HuH-7.5 (cell line): ENCODE measurements around the gene CRISP1.
"Not testable (repeated sequence)": the region's sequence is repeated elsewhere in the genome, so short reads cannot be mapped to it uniquely, and the experiment has no call there.

ENCODE experiments used
- DNase-seq: peaks from one replicate; pipeline ENCODE4 v3.0.0; 2011; ENCODE audit warnings: low spot score

The CRISP1 gene

GRCh38 chr6:49866485-49866943 lies at the start of gene CRISP1:
CRISP1 (minus strand) TSS chr6:49866535; CDS start chr6:49857400, 9,135 bp downstream.
- DNase-seq, result no peak

DNA sequence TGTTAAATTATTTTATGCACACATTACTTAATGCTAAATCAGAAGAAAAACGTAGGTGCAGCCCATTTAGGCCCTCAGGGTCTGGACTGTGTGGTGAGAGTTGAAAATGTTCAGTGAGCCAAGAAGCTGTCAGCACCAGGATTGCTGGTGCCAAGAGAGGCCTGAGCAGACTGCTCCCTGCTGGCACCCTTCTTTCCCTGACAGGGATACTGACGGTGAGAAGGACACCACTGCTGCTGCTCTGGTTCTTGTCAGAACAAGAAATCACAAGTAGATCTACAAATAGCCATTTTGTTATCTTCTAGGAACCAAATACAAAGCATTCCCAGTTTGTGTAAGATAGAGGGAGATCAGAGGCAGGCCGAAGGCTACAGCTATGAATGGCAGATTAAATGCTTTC lies 48.7 kb upstream of the CRISP1 start:
- DNase-seq, result no peak

DNA sequence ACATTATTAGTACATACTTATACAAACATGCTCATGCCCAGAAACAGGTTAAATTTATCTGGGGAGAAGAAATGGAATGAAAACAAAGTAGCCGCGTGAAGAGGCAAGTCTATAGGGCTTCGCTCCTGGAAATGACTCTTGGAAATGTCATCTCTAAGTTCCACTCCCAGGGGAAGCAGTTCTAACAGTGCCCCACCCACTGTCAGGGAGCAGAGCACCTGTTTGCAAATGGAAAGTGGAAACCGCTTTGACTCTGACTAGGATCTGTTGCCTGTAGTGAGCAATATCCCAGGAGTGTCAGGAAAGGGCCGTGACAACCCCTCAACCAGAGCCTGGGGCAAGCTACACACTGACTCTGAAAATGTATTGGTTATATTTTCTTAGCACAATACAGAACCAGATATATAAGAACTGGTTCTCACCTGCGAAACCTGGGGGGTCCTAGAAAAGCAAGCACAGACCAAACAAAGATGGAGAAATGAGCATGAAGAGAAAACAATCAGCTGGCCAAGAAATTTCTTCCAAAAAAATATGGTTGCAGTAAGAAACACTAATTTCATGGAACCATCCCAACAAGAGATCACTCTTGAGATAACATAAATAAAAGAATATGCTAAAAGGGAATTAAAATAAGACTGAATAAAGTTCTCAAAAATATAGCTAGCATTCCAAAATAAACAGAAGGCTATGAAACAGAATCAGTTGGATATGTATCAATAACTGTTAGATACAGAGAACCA lies 47.5 kb upstream of the CRISP1 start:
- no peak for DNase-seq

DNA sequence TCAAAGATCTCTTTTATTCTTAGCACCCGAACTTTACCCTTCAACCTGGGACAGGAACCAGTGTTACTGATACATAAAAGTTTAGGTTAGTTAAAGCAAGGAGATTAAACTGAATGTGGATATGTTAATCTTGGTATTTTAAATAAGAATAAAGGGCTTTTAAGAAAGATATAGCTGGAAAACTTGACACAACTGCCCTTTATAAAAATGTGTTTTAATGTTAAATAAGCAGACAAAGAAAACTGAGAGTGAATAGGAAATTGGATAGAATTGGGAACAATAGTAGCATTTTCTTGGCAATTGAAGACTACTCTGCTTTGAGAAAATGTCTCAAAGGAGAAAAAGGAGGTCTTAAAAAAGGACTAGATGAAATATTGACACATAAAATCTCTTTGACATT lies 45.9 kb upstream of the CRISP1 start:
- DNase-seq, result no peak

GRCh38 chr6:49911252-49911651 lies 44.9 kb upstream of the CRISP1 start:
- DNase-seq, result no peak

GRCh38 chr6:49909563-49909962 lies 43.2 kb upstream of the CRISP1 start:
- DNase-seq, result no peak

GRCh38 chr6:49906526-49906925 lies 40.2 kb upstream of the CRISP1 start:
- DNase-seq, result no peak

DNA sequence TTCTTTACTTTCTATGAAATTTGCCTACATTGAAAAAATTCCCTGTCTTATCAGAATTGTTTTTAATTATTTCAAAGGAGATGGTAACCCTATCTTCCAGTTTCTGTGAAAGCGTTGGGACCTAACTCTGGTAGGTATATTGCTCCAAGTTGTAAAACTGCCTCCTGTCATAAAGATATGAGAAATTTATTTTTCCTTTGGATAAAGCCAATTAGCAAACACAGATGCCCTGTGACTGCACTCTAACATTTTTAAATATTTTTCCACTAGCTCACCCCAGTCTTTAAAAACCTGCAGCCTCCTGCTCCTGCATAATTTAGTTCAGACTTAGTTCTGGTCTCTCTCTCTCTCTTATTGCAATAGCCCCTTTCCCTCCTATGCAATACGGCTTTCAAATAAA lies 39.0 kb upstream of the CRISP1 start:
- no peak for DNase-seq

DNA sequence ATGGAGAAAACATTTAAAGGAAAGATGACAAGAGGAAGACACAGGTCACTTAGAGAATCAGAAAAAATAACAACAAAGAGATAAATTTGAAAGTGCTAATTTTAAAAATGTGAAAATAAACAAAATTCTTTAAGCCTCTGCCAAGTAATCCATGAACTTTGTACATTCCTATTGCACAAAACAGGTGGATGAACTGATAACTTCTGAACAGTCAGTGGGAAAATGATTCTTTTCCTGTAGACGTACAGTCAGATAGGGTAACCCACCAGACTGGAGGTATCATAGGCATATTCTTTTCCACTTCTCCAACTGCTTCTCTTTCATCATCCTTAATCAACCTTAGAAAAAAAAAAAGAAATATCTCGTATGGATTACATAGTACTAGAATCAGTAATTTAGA lies 36.5 kb upstream of the CRISP1 start:
- no peak for DNase-seq

GRCh38 chr6:49898904-49899566 lies 32.7 kb upstream of the CRISP1 start:
- no peak for DNase-seq

DNA sequence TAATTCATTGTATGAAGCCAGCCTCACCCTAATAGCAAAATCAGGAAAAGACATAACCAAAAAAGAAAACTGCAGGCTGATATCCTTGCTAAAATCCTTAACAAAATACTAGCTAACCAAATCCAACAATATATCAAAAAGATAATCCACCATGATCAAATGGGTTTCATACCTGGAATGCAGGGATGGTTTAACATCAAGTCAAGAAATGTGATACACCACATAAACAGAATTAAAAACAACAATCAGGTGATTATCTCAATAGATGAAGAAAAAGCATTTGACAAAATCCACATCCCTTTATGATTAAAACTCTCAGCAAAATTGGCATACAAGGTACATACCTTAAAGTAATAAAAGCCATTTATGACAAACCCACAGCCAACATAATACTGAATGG lies 29.2 kb upstream of the CRISP1 start:
- DNase-seq, result not testable (repeated sequence)

DNA sequence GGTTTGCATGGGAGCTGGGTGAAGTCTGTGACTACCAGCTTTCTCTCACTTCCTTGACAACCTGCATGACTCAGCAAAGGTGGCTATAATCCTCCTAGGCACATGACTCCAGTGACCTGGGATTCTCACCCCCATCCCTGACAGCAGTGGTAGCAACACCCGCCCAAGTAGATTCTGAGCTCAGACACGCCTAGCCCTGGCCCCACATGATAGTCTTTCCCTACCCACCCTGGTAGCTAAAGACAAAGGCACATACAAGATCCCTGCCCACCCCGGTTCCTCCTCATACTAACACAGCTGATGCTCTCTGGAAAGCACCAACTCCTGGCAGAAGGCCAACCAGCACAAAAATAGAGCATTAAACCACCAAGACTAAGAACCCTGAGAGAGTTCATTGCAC lies 25.9 kb upstream of the CRISP1 start:
- no peak for DNase-seq

- DNase-seq, result no peak
Observed at GRCh38 chr6:49890988-49891387, 24.7 kb upstream of the CRISP1 start.

DNA sequence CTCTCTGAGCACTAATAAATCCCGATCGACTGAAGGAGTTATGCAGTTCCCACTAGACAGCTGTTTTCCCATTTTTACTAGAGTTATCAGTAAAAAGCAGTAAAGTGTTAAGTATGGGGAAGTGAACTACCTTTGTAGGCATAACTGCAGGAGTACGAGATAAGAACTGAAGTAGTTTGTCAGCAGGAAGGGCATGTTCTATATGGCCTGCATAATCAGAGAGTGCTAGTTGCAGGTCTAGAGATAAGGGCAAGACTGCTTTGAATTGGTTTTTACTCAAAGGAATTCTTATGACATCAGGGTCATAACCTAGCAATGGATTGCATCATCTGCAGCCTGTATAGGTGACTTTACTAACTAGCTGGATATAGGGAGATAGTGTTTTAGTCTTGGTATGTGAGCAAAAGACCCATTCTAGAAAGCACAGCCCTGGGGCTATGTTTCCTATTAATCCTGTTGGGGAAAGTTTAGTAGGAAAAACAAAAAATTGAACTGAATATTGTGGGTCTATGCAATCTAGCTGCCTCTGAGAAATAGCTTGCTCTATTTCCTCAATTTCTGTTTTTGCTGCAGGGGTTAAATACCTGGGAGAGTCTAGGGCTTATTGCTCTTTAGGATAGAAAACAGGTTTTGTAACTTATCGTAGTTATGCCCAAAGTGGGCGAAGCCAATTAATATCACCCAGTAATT lies 22.6 kb upstream of the CRISP1 start:
- DNase-seq, result no peak

- DNase-seq, result no peak
Observed at GRCh38 chr6:49868951-49869529, 2.7 kb upstream of the CRISP1 start.

GRCh38 chr6:49856282-49856681 lies 10.1 kb downstream of the CRISP1 start:
- no peak for DNase-seq

GRCh38 chr6:49855221-49855620 lies 11.1 kb downstream of the CRISP1 start:
- DNase-seq, result no peak

DNA sequence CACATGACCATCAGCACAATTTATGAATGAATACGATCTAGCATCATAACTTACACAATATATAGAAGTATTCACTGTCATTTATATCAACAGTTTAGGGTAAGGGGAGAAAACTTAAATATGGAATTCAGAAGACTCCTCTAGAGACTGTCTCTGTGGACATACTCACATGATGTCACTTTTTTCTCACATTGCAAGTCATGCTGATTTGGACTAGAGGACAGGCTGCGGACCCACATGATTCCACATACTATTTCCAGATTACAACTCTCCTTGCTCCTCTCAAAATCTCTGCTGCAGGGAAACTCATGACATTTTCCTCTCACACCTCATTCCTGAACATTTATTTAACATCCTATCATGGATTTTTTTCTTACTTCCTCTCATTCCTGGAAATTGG lies 13.4 kb downstream of the CRISP1 start:
- DNase-seq, result no peak

- no peak for DNase-seq
Observed at GRCh38 chr6:49849213-49849907, 17.0 kb downstream of the CRISP1 start.

DNA sequence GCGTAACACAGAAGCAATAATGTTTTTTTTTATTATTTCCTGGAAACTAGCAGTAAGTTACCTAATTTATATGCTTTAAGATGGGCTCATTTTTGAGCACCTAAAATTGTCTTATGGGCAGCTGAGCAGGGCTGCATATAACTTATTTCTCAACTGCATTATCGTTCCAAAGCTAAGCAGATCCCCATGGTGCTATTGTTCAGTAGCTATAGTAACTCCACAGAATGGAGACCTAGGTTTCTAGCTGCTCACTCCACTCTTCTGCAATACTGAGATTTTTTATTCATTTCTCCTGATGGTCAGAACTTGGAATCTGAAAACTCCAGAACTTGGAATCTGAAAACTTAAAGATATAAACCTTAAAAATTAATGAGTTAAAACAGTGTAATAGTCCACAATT lies 18.7 kb downstream of the CRISP1 start:
- DNase-seq, result no peak

DNA sequence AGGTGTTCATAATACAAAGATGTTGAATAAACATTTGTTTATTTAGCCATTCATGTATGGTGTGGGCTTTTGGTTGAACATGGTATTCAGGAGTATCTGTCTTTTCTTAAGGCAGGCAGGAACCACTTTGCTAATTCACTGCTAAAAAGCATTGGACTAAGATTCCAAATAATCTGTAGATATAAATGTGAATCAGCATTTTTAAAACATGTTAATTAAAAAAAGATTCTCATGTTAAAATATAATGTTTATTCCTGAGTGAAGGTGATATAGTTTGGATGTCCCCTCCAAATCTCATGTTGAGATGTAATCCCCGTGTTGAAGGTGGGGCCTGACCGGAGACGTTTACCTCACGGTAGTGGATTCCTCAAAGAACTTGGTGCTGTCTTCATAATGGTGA lies 19.3 kb downstream of the CRISP1 start:
- no peak for DNase-seq

- no peak for DNase-seq
Observed at GRCh38 chr6:49841424-49841823, 24.9 kb downstream of the CRISP1 start.
